SK-N-SH (cell line): ENCODE data around the gene CLDN6. TPM values are rescaled to one million over a fixed set of nuclear protein-coding genes. Genes with fewer than 3 reads are reported as not detected.

Experiments used
- CTCF ChIA-PET: fragments of 300-600, 350-600 bp; formaldehyde crosslinking; extraction: SDS; loops from one replicate; lab custom pipeline; 2021; lab: Yijun Ruan, JAX
- POLR2A ChIA-PET: fragments of 350-600 bp; sonication (Branson Sonifier 250); formaldehyde crosslinking; extraction: SDS; loops from one replicate; lab custom pipeline; 2020; ENCODE audit warnings: antibody characterized with exemption, inconsistent platforms; lab: Yijun Ruan, JAX
- DNase-seq: peaks from one replicate; pipeline ENCODE4 v3.0.0; 2012
- H2AFZ ChIP-seq: fragments of 200-600 bp; sonication (generic); 2 replicates; pipeline ENCODE4 v1.8.1; 2016; ENCODE audit warnings: antibody characterized with exemption, mild to moderate bottlenecking, low read depth
- H3F3A ChIP-seq: fragments of 200-600 bp; sonication (generic); replicated peaks from 2 replicates; pipeline ENCODE3; 2016; ENCODE audit warnings: antibody characterized with exemption, mild to moderate bottlenecking; ENCODE audit not compliant: insufficient read depth
- H3K27ac ChIP-seq, 2 experiments: fragments of 200-500 bp in 1 of 2; fragments of 200-600 bp in 1 of 2; sonication (Bioruptor generic) in 1 of 2; sonication (generic), shearing (Covaris generic) in 1 of 2; 2 replicates each; pipeline versions ENCODE4 v1.5.1 to v1.6.1; 2014 to 2016; ENCODE audit warnings: low read depth in 2 of 2, inconsistent platforms in 1 of 2, low read length in 1 of 2, mild to moderate bottlenecking in 1 of 2, mixed read lengths in 1 of 2
- H3K27me3 ChIP-seq: fragments of 200-600 bp; sonication (generic), shearing (Covaris generic); 2 replicates; pipeline ENCODE4 v1.6.1; 2016; ENCODE audit warnings: mixed run types; ENCODE audit not compliant: insufficient read depth
- H3K36me3 ChIP-seq, 2 experiments: fragments of 200-500 bp in 1 of 2; fragments of 200-600 bp in 1 of 2; sonication (Bioruptor generic) in 1 of 2; sonication (generic) in 1 of 2; replicated peaks in 1 of 2; 2 replicates each; pipeline versions ENCODE3 to v1.5.1; 2014 to 2016; ENCODE audit warnings: low read length in 1 of 2, mild to moderate bottlenecking in 1 of 2; ENCODE audit not compliant: insufficient read depth in 2 of 2, control insufficient read depth in 1 of 2
- H3K4me1 ChIP-seq, 2 experiments: fragments of 200-500 bp in 1 of 2; fragments of 200-600 bp in 1 of 2; sonication (Bioruptor generic) in 1 of 2; sonication (generic), shearing (Covaris generic) in 1 of 2; 2 replicates each; pipeline versions ENCODE4 v1.5.1 to v1.6.1; 2014 to 2016; ENCODE audit warnings: low read depth in 1 of 2, low read length in 1 of 2, mixed run types in 1 of 2; ENCODE audit not compliant: insufficient read depth in 2 of 2, control insufficient read depth in 1 of 2
- H3K4me2 ChIP-seq: fragments of 200-600 bp; sonication (generic), shearing (Covaris generic); 2 replicates; pipeline ENCODE4 v1.6.1; 2017; ENCODE audit warnings: mixed run types
- H3K4me3 ChIP-seq, 2 experiments: fragments of 200-500 bp in 1 of 2; fragments of 200-600 bp in 1 of 2; sonication (Bioruptor generic) in 1 of 2; sonication (generic), shearing (Covaris generic) in 1 of 2; 2 replicates each; pipeline versions ENCODE4 v1.5.1 to v1.8.1; 2014 to 2016; ENCODE audit warnings: low read depth in 2 of 2, inconsistent platforms in 1 of 2, low read length in 1 of 2, mild to moderate bottlenecking in 1 of 2, mixed read lengths in 1 of 2, moderate library complexity in 1 of 2
- H3K79me2 ChIP-seq: fragments of 200-600 bp; sonication (generic); 2 replicates; pipeline ENCODE4 v1.8.1; 2017; ENCODE audit warnings: mild to moderate bottlenecking; ENCODE audit not compliant: insufficient read depth
- H3K9ac ChIP-seq: fragments of 200-600 bp; sonication (generic); 2 replicates; pipeline ENCODE4 v1.6.1; 2017; ENCODE audit warnings: mixed run types
- H3K9me2 ChIP-seq: fragments of 200-600 bp; sonication (generic); 2 replicates; pipeline ENCODE4 v1.6.1; 2017; ENCODE audit warnings: mixed run types
- H3K9me3 ChIP-seq: fragments of 200-600 bp; sonication (generic); 2 replicates; pipeline ENCODE4 v1.6.1; 2017; ENCODE audit warnings: mixed run types, mild to moderate bottlenecking, moderate library complexity
- H4K20me1 ChIP-seq: fragments of 200-600 bp; sonication (generic); 2 replicates; pipeline ENCODE4 v1.6.1; 2017; ENCODE audit warnings: mild to moderate bottlenecking, mixed run types; ENCODE audit not compliant: insufficient read depth
- CHD2 ChIP-seq: fragments of 150-350 bp; IDR thresholded peaks from 2 replicates; pipeline ENCODE4 v1.6.1; 2018; ENCODE audit warnings: low read length; ENCODE audit not compliant: partially characterized antibody
- ELF1 ChIP-seq: IDR thresholded peaks from 2 replicates; pipeline ENCODE4 v1.4.0; 2012
- FOSL2 ChIP-seq: IDR thresholded peaks from 2 replicates; pipeline ENCODE4 v1.4.0; 2012; ENCODE audit warnings: low read depth, mild to moderate bottlenecking, moderate library complexity, borderline replicate concordance
- GATA2 ChIP-seq: sonication (generic); formaldehyde crosslinking; IDR thresholded peaks from 2 replicates; pipeline ENCODE4 v1.5.0; 2020; ENCODE audit warnings: mild to moderate bottlenecking, missing genetic modification reagents
- JUND ChIP-seq: IDR thresholded peaks from 2 replicates; pipeline ENCODE4 v1.4.0; 2012
- MEF2A ChIP-seq: IDR thresholded peaks from 2 replicates; pipeline ENCODE4 v1.4.0; 2012; ENCODE audit warnings: low read depth, borderline replicate concordance
- MXI1 ChIP-seq: IDR thresholded peaks from 2 replicates; pipeline ENCODE4 v1.6.1; 2012; ENCODE audit warnings: mild to moderate bottlenecking, low read depth, low read length, improper control_type of control experiment
- NFIC ChIP-seq: IDR thresholded peaks from 2 replicates; pipeline ENCODE4 v1.4.0; 2012; ENCODE audit warnings: borderline replicate concordance
- PBX3 ChIP-seq: IDR thresholded peaks from 2 replicates; pipeline ENCODE4; 2012
- POLR2AphosphoS5 ChIP-seq: IDR thresholded peaks from 2 replicates; pipeline ENCODE4 v1.6.1; 2012; ENCODE audit warnings: low read depth, low read length
- TEAD4 ChIP-seq: IDR thresholded peaks from 2 replicates; pipeline ENCODE4 v1.4.0; 2012; ENCODE audit warnings: mild to moderate bottlenecking, borderline replicate concordance; ENCODE audit not compliant: insufficient read depth
- USF2 ChIP-seq: fragments of 150-350 bp; IDR thresholded peaks from 2 replicates; pipeline ENCODE4 v1.6.1; 2017; ENCODE audit warnings: antibody characterized with exemption, low read length, low read depth, borderline replicate concordance
- YY1 ChIP-seq: IDR thresholded peaks from 2 replicates; pipeline ENCODE4 v1.4.0; 2012; ENCODE audit warnings: low read depth, mild to moderate bottlenecking
- WGBS: methylation state at CpG from one replicate; pipeline ENCODE4 v1.1.6; 2017; ENCODE audit warnings: low lambda C conversion rate; 5-methylcytosine and 5-hydroxymethylcytosine counted together
- polyA plus RNA-seq, 3 experiments: library from polyadenylated mRNA; depleted of rRNA; stranded (reverse); fragments of >200 nt; gene quantifications; 2 replicates each; pipeline ENCODE4 v1.2.3, GENCODE V29; 2012
- TF ChIP-seq, protein P1 (sequence below): fragments of 200-600 bp; sonication (generic); IDR thresholded peaks from 2 replicates; pipeline ENCODE4 v1.6.1; 2017; ENCODE audit warnings: antibody characterized with exemption, mild to moderate bottlenecking, moderate library complexity

The CLDN6 gene
- polyA plus RNA-seq, 1 of the 3 experiments (the other 2 are of a cell fraction), result 0.20 TPM

DNA sequence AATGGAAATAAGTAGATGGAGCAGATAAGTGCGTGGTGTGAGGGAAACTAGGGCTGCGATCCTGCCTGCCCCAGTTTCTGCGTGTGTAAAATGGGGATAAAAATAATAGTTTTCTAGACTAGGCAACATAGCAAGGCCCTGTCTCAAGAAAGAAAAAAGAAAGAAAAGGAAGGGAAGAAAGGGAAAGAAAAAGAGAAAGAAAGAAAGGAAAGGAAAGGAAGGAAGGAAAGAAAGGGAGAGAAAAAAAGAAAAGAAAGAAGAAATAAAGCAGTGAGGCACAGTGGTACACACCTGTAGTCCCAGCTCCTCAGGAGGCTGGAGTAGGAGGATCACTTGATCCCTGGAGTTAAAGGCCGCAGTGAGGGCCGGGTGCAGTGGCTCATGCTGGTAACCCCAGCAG is 35.6 kb downstream of the CLDN6 start:
- no peaks in the 10 kb centered on the region for H3K36me3 ChIP-seq
- POLR2A ChIA-PET, result interaction anchor here (1.3 kb wide), 1 partner anchor 8 kb away, joined by 4 read pairs; no protein-coding TSS in a partner anchor

GRCh38 chr16:2981899-2982250 is 36.1 kb downstream of the CLDN6 start:
- POLR2A ChIA-PET, result interaction anchor here (1.3 to 2.2 kb wide), 2 partner anchors 8 to 12 kb away, joined by 4 to 12 read pairs; partner anchors contain the start of gene PAQR4
- no peaks in the 10 kb centered on the region for H3K9me3 ChIP-seq

More for the DNA sequence above, 35.6 kb downstream of the CLDN6 start:
- Histone ChIP-seq H3K9ac (no peak overlapping the region), H3K9me2 (no peaks in the 10 kb centered on the region), H3K9me3 (no peaks in the 10 kb centered on the region), H2AFZ (no peak overlapping the region), H3K4me2 (no peak overlapping the region), H3K79me2 (peaks cover 16% of the 10 kb centered on the region; the same call in 1 of the 2 replicates), H3K4me3 (no peak overlapping the region), H4K20me1 (no peaks in the 10 kb centered on the region), H3F3A (peaks cover 10% of the 10 kb centered on the region), H3K27ac (no peak overlapping the region), H3K4me1 (peaks cover 4 to 24% of the 10 kb centered on the region in 2 experiments; a peak in 2 of 4 replicates), H3K27me3 (no peaks in the 10 kb centered on the region)
- TF ChIP-seq CHD2 (no peak), USF2 (no peak), TEAD4 (no peak), FOSL2 (no peak), GATA2 (CRISPR knock-in tag) (no peak), YY1 (no peak), POLR2AphosphoS5 (no peak), MXI1 (no peak)
- TF ChIP-seq, protein P1, sequence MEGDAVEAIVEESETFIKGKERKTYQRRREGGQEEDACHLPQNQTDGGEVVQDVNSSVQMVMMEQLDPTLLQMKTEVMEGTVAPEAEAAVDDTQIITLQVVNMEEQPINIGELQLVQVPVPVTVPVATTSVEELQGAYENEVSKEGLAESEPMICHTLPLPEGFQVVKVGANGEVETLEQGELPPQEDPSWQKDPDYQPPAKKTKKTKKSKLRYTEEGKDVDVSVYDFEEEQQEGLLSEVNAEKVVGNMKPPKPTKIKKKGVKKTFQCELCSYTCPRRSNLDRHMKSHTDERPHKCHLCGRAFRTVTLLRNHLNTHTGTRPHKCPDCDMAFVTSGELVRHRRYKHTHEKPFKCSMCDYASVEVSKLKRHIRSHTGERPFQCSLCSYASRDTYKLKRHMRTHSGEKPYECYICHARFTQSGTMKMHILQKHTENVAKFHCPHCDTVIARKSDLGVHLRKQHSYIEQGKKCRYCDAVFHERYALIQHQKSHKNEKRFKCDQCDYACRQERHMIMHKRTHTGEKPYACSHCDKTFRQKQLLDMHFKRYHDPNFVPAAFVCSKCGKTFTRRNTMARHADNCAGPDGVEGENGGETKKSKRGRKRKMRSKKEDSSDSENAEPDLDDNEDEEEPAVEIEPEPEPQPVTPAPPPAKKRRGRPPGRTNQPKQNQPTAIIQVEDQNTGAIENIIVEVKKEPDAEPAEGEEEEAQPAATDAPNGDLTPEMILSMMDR, result no peak
- WGBS, result 95% methylated on average over 5 of the region's 5 CpGs
- DNase-seq, result no peak
- CTCF ChIA-PET, result interaction anchor here (0.9 to 3.1 kb wide), 6 partner anchors 8 to 147 kb away, joined by 3 to 25 read pairs (median 5); partner anchors contain the start of gene KREMEN2

More at GRCh38 chr16:2981899-2982250, 36.1 kb downstream of the CLDN6 start:
- H2AFZ ChIP-seq, result no peak overlapping the region
- no peaks in the 10 kb centered on the region for H3K36me3 ChIP-seq
- no peaks in the 10 kb centered on the region for H3K9me2 ChIP-seq
- peaks cover 16% of the 10 kb centered on the region; the same call in 1 of the 2 replicates for H3K79me2 ChIP-seq
- CTCF ChIA-PET, result interaction anchor here (1.0 to 3.1 kb wide), 6 partner anchors 8 to 148 kb away, joined by 3 to 25 read pairs (median 4); partner anchors contain the start of gene KREMEN2
- H3K27ac ChIP-seq, result no peak overlapping the region
- no peaks in the 10 kb centered on the region for H3K27me3 ChIP-seq
- TF ChIP-seq MEF2A, result no peak
- TF ChIP-seq CHD2, result no peak
- no peak for TF ChIP-seq ELF1
- TF ChIP-seq JUND, result no peak
- no peak for TF ChIP-seq NFIC
- TF ChIP-seq PBX3, result no peak
- TF ChIP-seq, all 33 proteins: peak for 0
- Histone ChIP-seq H3K9ac (no peak overlapping the region), H3F3A (peaks cover 10% of the 10 kb centered on the region), H3K4me3 (no peak overlapping the region), H3K4me2 (no peak overlapping the region), H3K4me1 (peaks cover 4 to 24% of the 10 kb centered on the region in 2 experiments; a peak in 2 of 4 replicates), H4K20me1 (no peaks in the 10 kb centered on the region)
- WGBS, result 88% methylated on average over 4 of the region's 4 CpGs
- no peak for DNase-seq
